ENCODE data around the gene VWA3A.
"Not testable (repeated sequence)": the region's sequence is repeated elsewhere in the genome, so short reads cannot be mapped to it uniquely, and the experiment has no call there.

The VWA3A gene

GRCh38 chr16:22183335-22183734 lies 91.0 kb downstream of the VWA3A start:
- no peak for DNase-seq (ENCODE audit: low spot score)

- DNase-seq (ENCODE audit: low spot score), result no peak
Observed at GRCh38 chr16:22183901-22184614, 91.7 kb downstream of the VWA3A start.

- DNase-seq (ENCODE audit: low spot score), result no peak
Observed at GRCh38 chr16:22184615-22184968, 92.3 kb downstream of the VWA3A start.

- DNase-seq (ENCODE audit: low spot score), result no peak
Observed at GRCh38 chr16:22186517-22186916, 94.2 kb downstream of the VWA3A start.

GRCh38 chr16:22188267-22188594 lies 95.9 kb downstream of the VWA3A start:
- DNase-seq (ENCODE audit: low spot score), result no peak

DNA sequence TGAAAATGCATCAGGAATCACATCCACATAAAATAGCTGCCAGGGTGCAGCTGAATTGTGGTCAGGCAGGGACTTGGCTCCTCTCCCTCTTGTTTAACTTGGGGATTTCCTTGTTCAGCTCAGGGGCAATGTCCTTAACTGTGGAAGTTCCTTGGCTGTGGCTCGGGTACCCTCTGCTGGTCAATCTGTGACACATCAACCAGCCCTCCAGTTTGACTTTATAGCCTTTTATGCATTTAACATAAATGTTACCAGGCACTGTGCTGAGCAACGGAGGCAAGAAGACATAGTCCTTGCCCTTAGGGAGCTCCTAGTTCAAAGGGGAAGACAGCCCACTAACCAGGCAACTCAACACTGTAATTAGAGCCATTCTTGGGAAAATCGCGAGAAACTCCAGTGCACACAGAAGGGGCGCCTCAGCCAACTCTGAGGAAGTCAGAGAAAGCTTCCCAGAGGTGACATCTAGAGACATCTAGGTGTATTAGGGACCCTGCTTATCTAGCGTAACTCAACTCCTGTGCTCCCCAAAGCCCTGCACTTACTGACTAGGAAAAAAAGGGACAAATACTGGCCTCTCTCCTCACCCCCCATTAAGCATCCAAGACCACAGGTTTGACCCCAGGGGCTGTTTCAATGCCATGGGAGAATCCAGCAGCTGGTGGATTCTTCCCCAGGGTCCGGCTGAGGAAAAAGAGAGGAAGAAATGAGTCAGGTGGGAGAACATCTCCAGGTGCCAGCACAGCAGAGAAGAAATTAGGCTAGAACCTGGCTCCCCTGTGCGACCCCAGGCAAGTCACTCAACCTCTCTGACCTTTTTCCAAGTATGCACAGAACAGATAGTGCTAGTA lies 96.5 kb downstream of the VWA3A start:
- peak; percentile 60 for DNase-seq (ENCODE audit: low spot score)

GRCh38 chr16:22189473-22190080 lies 97.2 kb downstream of the VWA3A start:
- DNase-seq (ENCODE audit: low spot score), result no peak

- DNase-seq (ENCODE audit: low spot score), result peak; percentile 100
Observed at GRCh38 chr16:22190081-22190775, 97.9 kb downstream of the VWA3A start.

- peak; percentile 98 for DNase-seq (ENCODE audit: low spot score)
Observed at GRCh38 chr16:22190776-22191531, 98.6 kb downstream of the VWA3A start.

GRCh38 chr16:22191532-22192260 lies 99.4 kb downstream of the VWA3A start:
- peak; percentile 39 for DNase-seq (ENCODE audit: low spot score)

- DNase-seq (ENCODE audit: low spot score), result peak; percentile 68
Observed at GRCh38 chr16:22192261-22193062, 100.1 kb downstream of the VWA3A start.

DNA sequence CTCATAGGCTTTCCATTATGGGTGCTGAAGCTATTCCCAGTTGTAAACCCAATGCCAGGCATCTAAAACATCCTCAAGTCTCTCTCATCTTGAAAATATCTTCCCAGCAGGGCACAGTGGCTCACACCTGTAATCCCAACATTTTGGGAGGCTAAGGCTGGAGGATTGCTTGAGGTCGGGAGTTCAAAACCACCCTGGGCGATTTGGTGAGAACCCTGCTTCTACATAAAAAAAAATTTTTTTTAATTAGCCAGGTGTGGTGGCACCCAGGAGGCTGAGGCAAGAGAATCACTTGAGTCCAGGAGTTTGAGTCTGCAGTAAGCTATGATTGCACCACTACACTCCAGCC lies 100.7 kb downstream of the VWA3A start:
- DNase-seq (ENCODE audit: low spot score), result no peak

- no peak for DNase-seq (ENCODE audit: low spot score)
Observed at GRCh38 chr16:22194707-22195444, 102.5 kb downstream of the VWA3A start.

DNA sequence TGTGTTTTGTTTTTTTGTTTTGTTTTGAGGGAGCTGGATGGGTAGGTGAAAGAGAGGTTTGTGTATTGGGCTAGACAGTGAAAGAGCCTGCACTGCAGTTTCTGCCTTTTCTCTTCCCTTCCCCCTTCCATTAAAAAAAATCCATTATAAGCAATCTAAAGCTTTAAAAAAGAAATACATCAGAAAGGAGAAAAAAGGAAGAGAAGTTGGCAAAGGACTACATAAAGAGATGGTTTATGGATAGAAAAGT lies 103.0 kb downstream of the VWA3A start:
- DNase-seq (ENCODE audit: low spot score), result no peak

DNA sequence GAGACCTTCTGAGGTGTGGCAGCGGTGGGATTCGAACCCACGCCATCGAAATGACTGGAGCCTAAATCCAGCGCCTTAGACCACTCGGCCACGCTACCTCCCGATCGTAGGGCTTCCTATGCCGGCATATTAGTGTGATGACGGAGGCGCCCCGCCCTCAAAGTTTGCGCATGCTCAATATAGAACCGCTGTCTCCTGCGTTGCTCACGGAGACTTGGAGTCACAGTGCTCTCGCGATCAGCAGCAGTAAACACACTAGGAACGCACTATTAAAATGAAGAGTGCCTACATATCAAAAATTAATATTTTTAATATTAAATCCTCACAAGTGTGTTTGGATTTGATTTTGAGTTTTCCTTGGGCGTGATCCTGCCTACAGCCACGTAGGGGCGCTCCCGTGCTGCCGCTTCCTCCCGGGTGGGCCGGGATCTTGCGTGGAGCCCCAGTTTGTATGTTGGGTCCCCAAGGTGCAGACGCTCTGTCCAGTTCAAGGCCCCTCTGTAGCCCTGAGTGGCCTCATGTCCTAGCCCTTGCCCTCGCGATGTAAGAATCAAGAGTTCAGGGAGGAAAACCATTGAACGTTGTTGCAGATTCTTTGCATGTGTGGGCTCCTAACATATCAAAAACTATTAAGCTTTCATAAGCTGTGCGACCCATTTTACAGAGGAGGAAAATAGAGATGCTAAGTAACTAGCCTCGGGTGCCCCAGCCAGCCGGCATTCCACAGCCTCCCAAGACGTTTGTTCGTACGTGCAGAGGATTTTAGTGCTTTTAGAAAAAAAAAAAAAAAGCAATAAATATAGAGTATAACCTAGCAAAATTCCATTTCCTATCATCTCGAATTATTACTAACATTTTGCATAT lies 103.6 kb downstream of the VWA3A start:
- DNase-seq (ENCODE audit: low spot score), result peak; percentile 95

GRCh38 chr16:22196559-22197168 lies 104.3 kb downstream of the VWA3A start:
- not testable (repeated sequence) for DNase-seq (ENCODE audit: low spot score)

GRCh38 chr16:22198547-22199293 lies 106.4 kb downstream of the VWA3A start:
- DNase-seq (ENCODE audit: low spot score), result no peak

GRCh38 chr16:22202261-22202637 lies 109.9 kb downstream of the VWA3A start:
- DNase-seq (ENCODE audit: low spot score), result no peak
